GM21367 (cell line): ENCODE measurements around the gene BMP6.

Experiments used
- ATAC-seq: cut with Tn5 transposase; IDR thresholded peaks from one replicate; pipeline ENCODE4 v1.9.1; 2021; ENCODE audit not compliant: unreplicated experiment

Gene BMP6

GRCh38 chr6:7725849-7726415 lies at the start of gene BMP6:
BMP6 (plus strand) TSS chr6:7726099; CDS start chr6:7726956, 857 bp downstream.
- ATAC-seq, result peak; percentile 75

- no peak for ATAC-seq
Measured at GRCh38 chr6:7677229-7677628, 48.7 kb upstream of the BMP6 start.

- ATAC-seq, result no peak
Measured at GRCh38 chr6:7680393-7681075, 45.4 kb upstream of the BMP6 start.

GRCh38 chr6:7681449-7681848 lies 44.5 kb upstream of the BMP6 start:
- no peak for ATAC-seq

- no peak for ATAC-seq
Measured at GRCh38 chr6:7684076-7684475, 41.8 kb upstream of the BMP6 start.

GRCh38 chr6:7684843-7685242 lies 41.1 kb upstream of the BMP6 start:
- no peak for ATAC-seq

GRCh38 chr6:7685276-7685675 lies 40.6 kb upstream of the BMP6 start:
- no peak for ATAC-seq

GRCh38 chr6:7687145-7688111 lies 38.5 kb upstream of the BMP6 start:
- no peak for ATAC-seq

GRCh38 chr6:7691021-7691420 lies 34.9 kb upstream of the BMP6 start:
- no peak for ATAC-seq

GRCh38 chr6:7691675-7692452 lies 34.0 kb upstream of the BMP6 start:
- ATAC-seq, result no peak

- ATAC-seq, result no peak
Measured at GRCh38 chr6:7692453-7692784, 33.5 kb upstream of the BMP6 start.

- no peak for ATAC-seq
Measured at GRCh38 chr6:7693827-7694226, 32.1 kb upstream of the BMP6 start.

GRCh38 chr6:7696061-7696460 lies 29.8 kb upstream of the BMP6 start:
- no peak for ATAC-seq

GRCh38 chr6:7697432-7697819 lies 28.5 kb upstream of the BMP6 start:
- ATAC-seq, result no peak

GRCh38 chr6:7697820-7698623 lies 27.9 kb upstream of the BMP6 start:
- ATAC-seq, result no peak

- ATAC-seq, result no peak
Measured at GRCh38 chr6:7701212-7701834, 24.6 kb upstream of the BMP6 start.

GRCh38 chr6:7703148-7703680 lies 22.7 kb upstream of the BMP6 start:
- ATAC-seq, result no peak

- ATAC-seq, result no peak
Measured at GRCh38 chr6:7705483-7705882, 20.4 kb upstream of the BMP6 start.

GRCh38 chr6:7706269-7706668 lies 19.6 kb upstream of the BMP6 start:
- ATAC-seq, result no peak

- no peak for ATAC-seq
Measured at GRCh38 chr6:7707787-7708186, 18.1 kb upstream of the BMP6 start.
